GM10847 (cell line): ENCODE data around the gene TCN1.

Source experiments
- POLR2A ChIP-seq: IDR thresholded peaks from 2 replicates; pipeline ENCODE4 v1.6.1; 2011; ENCODE audit not compliant: insufficient read length; ENCODE audit errors: extremely low read depth

TCN1 gene

DNA sequence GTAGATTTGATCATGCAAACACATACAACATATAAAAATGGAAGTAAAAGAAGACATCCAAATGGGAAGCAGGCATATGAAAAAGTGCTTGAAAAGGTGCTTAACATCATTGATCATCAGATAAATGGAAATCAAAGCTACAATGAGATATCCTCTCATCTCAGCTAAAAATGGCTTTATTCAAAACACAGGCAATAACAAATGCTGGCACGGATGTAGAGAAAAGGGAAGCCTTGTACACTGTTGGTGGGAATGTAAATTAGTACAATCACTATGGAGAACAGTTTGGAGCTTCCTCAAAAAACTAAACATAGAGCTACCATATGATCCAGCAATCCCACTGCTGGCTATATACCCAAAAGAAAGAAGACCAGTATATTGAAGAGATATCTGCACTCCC is 549 bp upstream of the TCN1 start:
- TF ChIP-seq POLR2A = no peak

DNA sequence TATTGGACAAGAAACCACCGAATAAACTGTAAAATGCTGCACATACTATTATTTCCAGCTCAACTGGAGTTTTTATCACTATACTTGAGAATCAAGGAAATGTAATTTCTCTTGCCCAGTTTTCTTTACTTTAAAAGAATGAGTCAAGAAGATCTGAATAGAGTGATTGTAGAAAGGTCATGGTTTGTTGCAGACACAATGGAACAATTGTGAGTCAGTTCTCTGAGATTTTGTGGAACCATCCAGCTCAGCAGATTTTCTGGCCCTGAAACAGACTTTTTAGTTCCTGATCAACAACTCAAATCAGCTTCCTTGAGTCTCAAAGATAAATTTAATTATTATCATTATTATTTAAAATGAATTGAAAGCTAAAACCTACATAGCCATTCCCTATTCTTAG is 1.3 kb downstream of the TCN1 start:
- no peak for TF ChIP-seq POLR2A

GRCh38 chr11:59862252-59862651 is 4.0 kb downstream of the TCN1 start:
- TF ChIP-seq POLR2A = no peak

- TF ChIP-seq POLR2A = no peak
Measured at GRCh38 chr11:59859673-59860072, 6.6 kb downstream of the TCN1 start.

DNA sequence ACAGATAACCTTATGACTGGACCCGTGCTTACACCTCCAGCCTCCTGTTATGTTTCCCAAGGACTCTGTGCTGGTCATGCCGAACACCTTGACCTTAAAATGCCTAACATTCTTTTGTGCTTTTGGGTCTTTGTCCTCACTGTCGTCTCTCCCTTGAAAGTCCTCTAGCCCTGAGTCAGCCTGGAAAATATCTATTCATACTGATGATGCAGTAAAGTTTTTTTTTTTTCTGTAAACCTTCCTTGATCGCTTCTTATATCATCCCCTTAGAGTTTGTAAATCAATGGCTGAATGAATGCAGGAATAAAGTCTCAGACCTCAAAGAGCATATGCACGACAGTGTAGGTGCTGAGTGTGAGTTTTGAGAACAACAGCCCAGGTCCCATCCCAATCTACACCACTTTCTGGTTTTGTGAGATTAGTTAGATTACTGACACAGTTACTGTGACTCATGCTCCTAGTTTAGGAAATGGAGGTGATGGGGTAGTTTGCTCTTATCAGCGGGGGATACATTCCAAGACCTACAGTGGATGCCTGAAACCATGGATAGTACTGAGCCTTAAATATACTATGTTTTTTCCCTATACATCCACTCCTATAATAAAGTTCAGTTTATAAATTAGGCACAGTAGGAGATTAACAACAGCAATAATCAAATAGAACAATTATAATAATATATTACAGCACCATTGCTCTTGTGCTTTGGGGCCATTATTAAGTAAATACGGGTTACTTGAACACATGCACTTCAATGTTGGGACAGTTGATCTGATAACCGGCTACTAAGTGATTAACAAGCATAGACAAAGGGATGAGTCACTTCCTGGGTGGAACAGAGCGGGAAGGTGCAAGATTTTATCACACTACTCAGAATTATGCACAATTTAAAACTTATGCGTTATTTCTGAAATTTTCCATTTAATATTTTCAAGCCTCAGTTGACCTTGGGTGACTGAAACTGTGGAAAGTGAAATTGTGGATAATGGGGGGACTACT is 8.6 kb downstream of the TCN1 start:
- TF ChIP-seq POLR2A = no peak

- TF ChIP-seq POLR2A = no peak
Measured at GRCh38 chr11:59854871-59855270, 11.4 kb downstream of the TCN1 start.

DNA sequence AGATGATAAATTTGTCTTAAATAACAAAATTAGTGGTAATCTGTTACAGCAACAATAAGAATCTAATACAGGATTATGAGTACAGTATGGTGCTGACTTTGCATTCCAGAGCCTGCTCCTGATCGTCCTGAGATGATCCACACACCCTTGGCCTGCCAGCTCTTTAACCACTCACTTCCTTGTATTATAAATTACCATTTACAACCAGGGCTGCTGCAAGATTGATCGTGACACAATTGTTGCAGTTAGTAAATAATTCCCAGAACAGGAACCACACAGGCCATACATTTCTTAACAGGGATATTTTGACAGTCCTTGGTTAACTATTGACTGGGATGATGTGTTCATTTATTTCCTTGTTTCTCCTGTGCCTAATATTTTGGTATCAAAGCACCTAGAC is 17.2 kb downstream of the TCN1 start:
- no peak for TF ChIP-seq POLR2A

- TF ChIP-seq POLR2A = no peak
Measured at GRCh38 chr11:59847626-59848025, 18.7 kb downstream of the TCN1 start.

GRCh38 chr11:59846556-59846955 is 19.7 kb downstream of the TCN1 start:
- no peak for TF ChIP-seq POLR2A

GRCh38 chr11:59845399-59845798 is 20.9 kb downstream of the TCN1 start, which contains the start of gene CBLIF:
CBLIF (minus strand) TSS chr11:59845499; CDS start chr11:59845453, 46 bp downstream.
- TF ChIP-seq POLR2A = no peak

DNA sequence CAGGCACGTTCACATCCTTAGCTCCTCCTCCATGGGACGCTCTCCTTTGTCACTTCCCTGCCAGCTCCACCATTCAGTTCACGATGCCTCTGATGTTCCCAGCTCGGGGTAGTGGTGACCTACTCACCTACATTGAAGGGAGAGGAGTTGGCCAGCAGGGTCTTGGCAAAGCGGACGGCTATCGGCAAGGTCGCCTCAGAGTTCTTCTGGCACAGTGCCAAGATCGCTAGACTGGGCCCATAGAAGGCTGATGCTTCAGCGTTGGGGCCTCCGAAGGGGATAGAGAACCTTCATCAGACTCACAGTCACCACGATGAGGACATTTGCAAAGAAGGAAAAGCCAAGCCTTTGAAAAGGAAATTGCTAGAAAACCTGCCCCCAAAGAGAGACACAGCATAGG is 24.0 kb downstream of the TCN1 start:
- TF ChIP-seq POLR2A = no peak

DNA sequence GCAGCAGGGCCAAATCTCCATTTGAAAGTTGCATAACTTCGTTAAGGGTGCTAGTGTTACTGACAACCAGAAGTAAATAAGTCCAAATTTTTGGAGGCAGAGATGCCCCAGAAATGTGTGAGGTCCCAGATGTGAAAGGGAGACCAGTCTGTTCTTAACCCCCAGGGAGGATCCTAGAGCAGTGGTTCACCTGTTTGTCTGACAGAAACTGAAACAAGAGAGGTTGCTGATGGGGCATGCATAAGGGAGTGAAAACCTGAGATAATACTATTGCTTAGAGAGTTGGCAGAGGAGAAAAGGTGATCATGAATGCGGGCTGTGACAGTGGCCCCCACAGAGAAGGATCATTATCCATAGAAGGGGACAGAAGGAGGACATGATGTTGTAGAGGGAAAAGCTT is 24.8 kb downstream of the TCN1 start:
- TF ChIP-seq POLR2A = no peak

GRCh38 chr11:59839615-59840014 is 26.7 kb downstream of the TCN1 start:
- TF ChIP-seq POLR2A = no peak

DNA sequence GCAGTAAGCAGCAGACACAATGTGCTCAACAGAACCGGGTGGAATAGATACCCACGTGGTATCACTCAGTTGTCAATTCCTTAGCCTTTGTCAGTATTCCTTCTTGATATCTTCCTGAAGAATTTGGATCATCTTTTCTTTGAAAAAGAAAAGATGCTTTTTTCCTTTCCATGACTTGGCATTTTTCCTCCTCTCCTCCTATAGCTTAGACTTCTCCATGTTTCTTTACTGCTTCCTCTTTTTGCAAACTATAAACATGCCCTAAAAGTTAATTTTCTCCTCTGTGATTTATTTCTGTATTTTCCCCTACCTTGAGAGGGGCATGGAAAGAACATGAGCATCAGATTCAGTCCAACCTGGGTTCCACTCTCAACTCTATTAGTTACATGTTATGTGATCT is 32.7 kb downstream of the TCN1 start:
- TF ChIP-seq POLR2A = no peak

- TF ChIP-seq POLR2A = no peak
Measured at GRCh38 chr11:59829358-59829757, 36.9 kb downstream of the TCN1 start.

- TF ChIP-seq POLR2A = no peak
Measured at GRCh38 chr11:59822989-59823566, 43.2 kb downstream of the TCN1 start.

- no peak for TF ChIP-seq POLR2A
Measured at GRCh38 chr11:59818572-59818971, 47.7 kb downstream of the TCN1 start.

- TF ChIP-seq POLR2A = no peak
Measured at GRCh38 chr11:59815754-59816153, 50.5 kb downstream of the TCN1 start.
